AG10803 (cell line): Measurements from ENCODE around the gene MANBA.

Source experiments
- DNase-seq: peaks from one replicate; pipeline ENCODE4 v3.0.0; 2010; ENCODE audit warnings: low read depth
- H3K4me3 ChIP-seq: 2 replicates; pipeline ENCODE4 v1.5.1; 2011; ENCODE audit warnings: mild to moderate bottlenecking, low read length, control low read depth
- CTCF ChIP-seq: conservative IDR thresholded peaks from 2 replicates; pipeline ENCODE4 v1.5.1; 2011; ENCODE audit warnings: mild to moderate bottlenecking, low read length, control low read depth, inconsistent platforms

Gene MANBA

GRCh38 chr4:102781570-102781969 lies 20.8 kb upstream of the MANBA start:
- no peak for DNase-seq
- no peak overlapping the region for H3K4me3 ChIP-seq
- no peak for TF ChIP-seq CTCF

GRCh38 chr4:102780476-102781144 lies 19.8 kb upstream of the MANBA start:
- no peak overlapping the region for H3K4me3 ChIP-seq
- DNase-seq, result no peak
- no peak for TF ChIP-seq CTCF

- no peak for TF ChIP-seq CTCF
- H3K4me3 ChIP-seq, result no peak overlapping the region
- DNase-seq, result no peak
These were observed 18.4 kb upstream of the MANBA start for GRCh38 chr4:102779204-102779603.

- no peak for DNase-seq
- no peak overlapping the region for H3K4me3 ChIP-seq
- TF ChIP-seq CTCF, result no peak
These were observed 18.0 kb upstream of the MANBA start for GRCh38 chr4:102778720-102779119.

GRCh38 chr4:102775805-102776204 lies 15.0 kb upstream of the MANBA start:
- DNase-seq, result no peak
- no peak for TF ChIP-seq CTCF
- H3K4me3 ChIP-seq, result no peak overlapping the region

GRCh38 chr4:102774254-102774653 lies 13.5 kb upstream of the MANBA start:
- TF ChIP-seq CTCF, result no peak
- no peak for DNase-seq
- no peak overlapping the region for H3K4me3 ChIP-seq

- TF ChIP-seq CTCF, result no peak
- no peak overlapping the region for H3K4me3 ChIP-seq
- no peak for DNase-seq
These were observed 12.1 kb upstream of the MANBA start for GRCh38 chr4:102772738-102773340.
